HL-60 (cell line): Measurements from ENCODE around the gene SLFNL1.

Experiments used
- DNase-seq, 2 experiments: peaks; one replicate each; pipeline ENCODE4 v3.0.0-alpha.2; 2010 to 2020; ENCODE audit warnings: low read depth in 1 of 2, low spot score in 1 of 2
- H3K27ac ChIP-seq: fragments of 250-450 bp; sonication (Bioruptor Pico); replicated peaks from 2 replicates; pipeline ENCODE4 v1.5.1; 2020; ENCODE audit warnings: mild to moderate bottlenecking, moderate library complexity
- H3K27me3 ChIP-seq: fragments of 250-450 bp; sonication (Bioruptor Pico); 2 replicates; pipeline ENCODE4 v1.5.1; 2021; ENCODE audit warnings: mild to moderate bottlenecking, moderate library complexity; ENCODE audit not compliant: insufficient read depth, poor library complexity, severe bottlenecking
- H3K4me3 ChIP-seq: replicated peaks from 2 replicates; pipeline ENCODE4 v1.5.1; 2011; ENCODE audit warnings: mild to moderate bottlenecking, control low read depth, low read length; ENCODE audit not compliant: insufficient read depth
- CTCF ChIP-seq: IDR thresholded peaks from one replicate; pipeline ENCODE4 v1.5.1; 2011; ENCODE audit warnings: low read length, control low read depth, inconsistent platforms; ENCODE audit not compliant: insufficient read depth
- GABPA ChIP-seq: IDR thresholded peaks from 2 replicates; pipeline ENCODE4 v1.6.1; 2012; ENCODE audit warnings: low read depth
- POLR2AphosphoS5 ChIP-seq: IDR thresholded peaks from 2 replicates; pipeline ENCODE4 v1.6.1; 2012; ENCODE audit warnings: low read depth
- REST ChIP-seq: IDR thresholded peaks from 2 replicates; pipeline ENCODE4 v1.6.1; 2012; ENCODE audit warnings: low read depth; ENCODE audit not compliant: insufficient replicate concordance
- SPI1 ChIP-seq: IDR thresholded peaks from 2 replicates; pipeline ENCODE4 v1.6.1; 2012; ENCODE audit warnings: low read depth, mild to moderate bottlenecking, borderline replicate concordance

The SLFNL1 gene

GRCh38 chr1:41010345-41010744 is 11.2 kb downstream of the SLFNL1 start:
- DNase-seq = no peak
- TF ChIP-seq GABPA (no peak), CTCF (no peak), POLR2AphosphoS5 (no peak), SPI1 (no peak), REST (no peak)
- Histone ChIP-seq H3K4me3 (no peak overlapping the region), H3K27me3 (no peaks in the 10 kb centered on the region), H3K27ac (no peak overlapping the region)

GRCh38 chr1:41009466-41009865 is 12.1 kb downstream of the SLFNL1 start:
- TF ChIP-seq SPI1 = no peak
- TF ChIP-seq REST = no peak
- TF ChIP-seq POLR2AphosphoS5 = no peak
- no peak for TF ChIP-seq GABPA
- TF ChIP-seq CTCF = no peak
- no peak overlapping the region for H3K27ac ChIP-seq

GRCh38 chr1:41006942-41007865 is 14.3 kb downstream of the SLFNL1 start:
- Histone ChIP-seq H3K27me3 (no peaks in the 10 kb centered on the region), H3K27ac (no peak overlapping the region), H3K4me3 (no peak overlapping the region)
- TF ChIP-seq REST (no peak), POLR2AphosphoS5 (peak; percentile 17; the same call in 1 of the 2 replicates)
- no peak for DNase-seq

More at GRCh38 chr1:41009466-41009865, 12.1 kb downstream of the SLFNL1 start:
- no peaks in the 10 kb centered on the region for H3K27me3 ChIP-seq
- no peak for DNase-seq
- no peak overlapping the region for H3K4me3 ChIP-seq
